Central memory CD8-positive, alpha-beta T cell (primary cell): ENCODE results near the gene TMED1.
"Not testable (repeated sequence)": the region's sequence is repeated elsewhere in the genome, so short reads cannot be mapped to it uniquely, and the experiment has no call there.

Experiments used
- ATAC-seq: fragments of 150-1000 bp; cut with Tn5 transposase; replicated peaks from 2 replicates; pipeline ENCODE4 v1.10.0; 2022; ENCODE audit warnings: mild to moderate bottlenecking, moderate FRiP score, moderate number of reproducible peaks; ENCODE audit not compliant: poor library complexity, severe bottlenecking; ENCODE audit errors: extremely low read depth
- DNase-seq, 2 donors: peaks; one replicate each; pipeline ENCODE4 v3.0.0; 2021; ENCODE audit warnings: low spot score in 2 of 2
- H3K27ac Mint-ChIP-seq: one replicate; pipeline ENCODE4 v1.8.0; 2022; ENCODE audit warnings: low read depth, mild to moderate bottlenecking, moderate library complexity, mixed read lengths
- H3K27me3 Mint-ChIP-seq: one replicate; pipeline ENCODE4 v1.8.0; 2022; ENCODE audit warnings: mixed read lengths
- H3K36me3 Mint-ChIP-seq: one replicate; pipeline ENCODE4 v1.8.0; 2022; ENCODE audit warnings: mild to moderate bottlenecking, moderate library complexity, mixed read lengths; ENCODE audit not compliant: insufficient read depth
- H3K4me1 Mint-ChIP-seq: one replicate; pipeline ENCODE4 v1.8.0; 2022; ENCODE audit warnings: mixed read lengths
- H3K4me3 Mint-ChIP-seq: one replicate; pipeline ENCODE4 v1.8.0; 2022; ENCODE audit warnings: mild to moderate bottlenecking, moderate library complexity, mixed read lengths
- H3K9me3 Mint-ChIP-seq: one replicate; pipeline ENCODE4 v1.8.0; 2022; ENCODE audit warnings: mixed read lengths

The TMED1 gene

DNA sequence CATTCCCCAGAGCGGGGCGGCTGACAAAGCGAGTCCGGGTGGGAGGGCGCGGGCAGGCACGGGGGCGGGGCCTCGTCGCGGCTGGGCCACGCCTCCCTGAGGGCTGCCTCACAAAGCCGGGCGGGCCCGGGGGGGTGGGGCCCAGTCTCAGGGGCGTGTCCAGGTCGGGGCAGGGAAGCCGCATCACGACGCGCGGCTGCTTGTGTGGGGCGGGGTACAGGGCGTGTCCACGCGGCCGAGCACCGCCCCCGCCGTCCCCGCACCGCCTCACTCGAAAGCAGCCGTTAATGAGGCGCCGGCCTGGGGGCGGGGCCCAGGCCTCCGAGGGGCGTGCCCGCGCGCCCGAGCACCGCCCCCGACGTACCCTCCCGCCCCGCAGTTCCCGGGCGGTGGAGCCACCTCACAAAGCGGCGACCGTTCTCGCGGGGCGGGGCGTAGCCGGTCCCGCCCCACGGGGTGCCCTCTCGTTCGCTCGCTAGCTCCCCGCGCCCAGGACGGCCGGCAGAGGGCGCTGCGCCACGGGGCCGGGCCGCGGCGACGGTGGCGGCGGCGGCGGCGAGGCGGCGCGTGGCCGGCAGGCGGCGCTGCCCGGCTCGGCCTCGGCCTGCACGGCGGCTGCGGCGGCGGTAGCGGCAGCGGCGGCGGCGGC lies 35.1 kb upstream of the TMED1 start, which contains the start of gene CARM1:
Gene CARM1 (plus strand): TSS at position 599 of the 649 bp plus-strand sequence. CDS start 150 bp downstream, outside the sequence.
- H3K9me3 Mint-ChIP-seq, result no peaks in the 10 kb centered on the region
- DNase-seq, result peak; percentile 96 to 99
- H3K4me1 Mint-ChIP-seq, result peaks cover 14% of the 10 kb centered on the region
- H3K27me3 Mint-ChIP-seq, result no peaks in the 10 kb centered on the region
- H3K36me3 Mint-ChIP-seq, result peaks cover 11% of the 10 kb centered on the region
- H3K4me3 Mint-ChIP-seq, result peak within 1 kb of the TSS; percentile 81
- peak; percentile 85 for ATAC-seq
- peak within 1 kb of the TSS; percentile 88 for H3K27ac Mint-ChIP-seq

DNA sequence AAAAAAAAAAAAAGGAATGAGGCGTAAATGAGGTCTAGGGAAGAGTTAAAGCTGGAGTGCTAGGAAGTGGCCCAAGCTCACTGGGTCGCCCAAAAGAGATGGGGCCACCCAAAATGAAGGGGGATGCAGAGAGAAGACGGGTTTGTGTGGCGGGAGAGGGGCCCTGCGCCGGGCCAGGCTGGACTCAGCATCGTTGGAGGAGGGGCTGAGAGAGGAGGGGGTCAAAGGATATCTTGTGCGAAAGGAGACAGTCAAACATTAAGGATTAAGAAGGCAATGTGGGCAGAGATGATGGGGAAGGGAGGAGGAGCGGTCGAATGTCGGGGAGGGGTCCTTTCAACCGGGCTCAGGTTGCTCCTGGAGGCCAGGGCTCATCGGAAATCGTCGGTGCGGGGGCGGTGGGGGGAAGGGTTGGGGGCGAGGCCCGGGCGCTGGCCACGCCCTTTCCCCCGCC lies 34.5 kb upstream of the TMED1 start:
- no peak for ATAC-seq
- peaks cover 11% of the 10 kb centered on the region for H3K36me3 Mint-ChIP-seq
- H3K4me3 Mint-ChIP-seq, result peak overlapping the region; percentile 70
- H3K27ac Mint-ChIP-seq, result peak overlapping the region; percentile 88
- no peaks in the 10 kb centered on the region for H3K9me3 Mint-ChIP-seq
- no peaks in the 10 kb centered on the region for H3K27me3 Mint-ChIP-seq
- H3K4me1 Mint-ChIP-seq, result peaks cover 14% of the 10 kb centered on the region
- no peak for DNase-seq

DNA sequence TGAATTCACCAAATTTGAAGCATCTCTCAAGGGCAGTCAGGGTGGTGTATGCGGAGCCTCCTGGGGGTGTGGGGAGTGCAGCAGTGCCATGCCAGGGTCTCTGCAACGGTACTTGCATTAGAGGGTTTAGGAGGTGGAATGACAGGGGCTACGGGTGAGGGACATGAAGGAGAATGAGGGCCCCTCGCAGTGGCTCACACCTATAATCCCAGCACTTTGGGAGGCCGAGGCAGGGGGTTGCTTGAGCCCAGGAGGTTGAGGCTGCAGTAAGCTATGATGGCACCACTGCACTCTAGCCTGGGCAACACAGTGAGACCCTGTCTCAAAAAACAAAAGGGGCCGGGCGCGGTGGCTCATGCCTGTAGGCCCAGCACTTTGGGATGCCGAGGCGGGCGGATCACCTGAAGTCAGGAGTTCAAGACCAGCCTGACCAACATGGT lies 33.9 kb upstream of the TMED1 start:
- H3K27me3 Mint-ChIP-seq, H3K9me3 Mint-ChIP-seq, ATAC-seq, DNase-seq: not testable (repeated sequence)
- Mint-ChIP-seq H3K4me1 (peaks cover 14% of the 10 kb centered on the region), H3K36me3 (peaks cover 11% of the 10 kb centered on the region), H3K27ac (peak overlapping the region; percentile 88), H3K4me3 (peak overlapping the region; percentile 70)

GRCh38 chr19:10868872-10869547 lies 33.0 kb upstream of the TMED1 start:
- H3K27ac Mint-ChIP-seq, result peak overlapping the region; percentile 88

GRCh38 chr19:10866495-10866894 lies 30.5 kb upstream of the TMED1 start:
- no peaks in the 10 kb centered on the region for H3K27me3 Mint-ChIP-seq
- H3K27ac Mint-ChIP-seq, result no peak overlapping the region
- no peak for ATAC-seq

More at GRCh38 chr19:10868872-10869547, 33.0 kb upstream of the TMED1 start:
- peaks cover 11% of the 10 kb centered on the region for H3K36me3 Mint-ChIP-seq
- H3K27me3 Mint-ChIP-seq, result no peaks in the 10 kb centered on the region
- peaks cover 22% of the 10 kb centered on the region for H3K4me1 Mint-ChIP-seq
- no peak for DNase-seq
- H3K9me3 Mint-ChIP-seq, result no peaks in the 10 kb centered on the region
- H3K4me3 Mint-ChIP-seq, result peak overlapping the region; percentile 21
- ATAC-seq, result no peak

GRCh38 chr19:10864538-10864899 lies 28.5 kb upstream of the TMED1 start:
- peak; percentile 81 for ATAC-seq
- Mint-ChIP-seq H3K4me3 (no peak overlapping the region), H3K36me3 (no peaks in the 10 kb centered on the region), H3K27me3 (no peaks in the 10 kb centered on the region), H3K4me1 (peaks cover 15% of the 10 kb centered on the region), H3K27ac (peak overlapping the region; percentile 5), H3K9me3 (no peaks in the 10 kb centered on the region)
- DNase-seq, result peak; percentile 55 to 72

More at GRCh38 chr19:10866495-10866894, 30.5 kb upstream of the TMED1 start:
- H3K4me1 Mint-ChIP-seq, result peaks cover 22% of the 10 kb centered on the region
- H3K36me3 Mint-ChIP-seq, result no peaks in the 10 kb centered on the region
- no peak overlapping the region for H3K4me3 Mint-ChIP-seq
- no peak for DNase-seq
- no peaks in the 10 kb centered on the region for H3K9me3 Mint-ChIP-seq

DNA sequence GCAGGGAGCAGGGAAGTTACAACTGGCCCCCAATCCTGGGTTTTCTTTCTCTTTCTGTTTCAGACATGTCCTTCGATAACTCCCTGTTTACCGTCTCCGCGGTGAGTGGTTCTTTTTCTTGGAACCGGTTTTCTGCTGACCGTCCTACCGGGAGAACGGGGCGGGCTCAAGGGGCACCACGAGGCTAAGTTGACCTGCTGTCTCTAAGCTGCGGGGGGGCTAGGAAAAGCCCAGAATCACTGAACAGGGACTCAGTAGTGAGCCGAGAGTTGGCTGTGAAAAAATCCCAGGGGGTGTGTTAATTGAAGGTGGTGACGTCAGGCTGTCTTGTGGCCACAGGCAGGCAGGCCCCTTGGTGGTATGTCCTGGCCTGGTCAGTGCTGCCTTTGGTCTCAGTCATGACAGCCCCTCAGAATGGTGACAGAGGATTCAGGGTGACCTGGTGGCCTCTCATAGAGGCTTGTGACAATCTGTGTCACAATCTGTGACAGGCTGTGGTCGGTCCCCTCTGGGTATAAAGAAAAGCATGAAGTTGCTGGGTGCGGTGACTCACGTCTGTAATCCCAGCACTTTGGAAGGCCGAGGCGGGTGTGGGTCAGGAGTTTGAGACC lies 27.2 kb upstream of the TMED1 start:
- ATAC-seq, result no peak
- no peaks in the 10 kb centered on the region for H3K27me3 Mint-ChIP-seq
- H3K9me3 Mint-ChIP-seq, result no peaks in the 10 kb centered on the region
- H3K27ac Mint-ChIP-seq, result no peak overlapping the region
- H3K4me3 Mint-ChIP-seq, result peak overlapping the region; percentile 39
- no peak for DNase-seq
- H3K36me3 Mint-ChIP-seq, result peaks cover 3% of the 10 kb centered on the region
- H3K4me1 Mint-ChIP-seq, result peaks cover 18% of the 10 kb centered on the region

- peak overlapping the region; percentile 39 for H3K4me3 Mint-ChIP-seq
- no peaks in the 10 kb centered on the region for H3K9me3 Mint-ChIP-seq
- H3K4me1 Mint-ChIP-seq, result peaks cover 20% of the 10 kb centered on the region
- ATAC-seq, result no peak
- H3K36me3 Mint-ChIP-seq, result peaks cover 3% of the 10 kb centered on the region
- no peaks in the 10 kb centered on the region for H3K27me3 Mint-ChIP-seq
- H3K27ac Mint-ChIP-seq, result no peak overlapping the region
- no peak for DNase-seq
These were observed 26.6 kb upstream of the TMED1 start for GRCh38 chr19:10862561-10863106.

- H3K4me3 Mint-ChIP-seq, result no peak overlapping the region
- no peak overlapping the region for H3K27ac Mint-ChIP-seq
- H3K4me1 Mint-ChIP-seq, result peaks cover 20% of the 10 kb centered on the region
- no peak for ATAC-seq
- no peak for DNase-seq
- no peaks in the 10 kb centered on the region for H3K9me3 Mint-ChIP-seq
- H3K27me3 Mint-ChIP-seq, result no peaks in the 10 kb centered on the region
- peaks cover 3% of the 10 kb centered on the region for H3K36me3 Mint-ChIP-seq
These were observed 25.2 kb upstream of the TMED1 start for GRCh38 chr19:10861103-10861651.

GRCh38 chr19:10858204-10858828 lies 22.3 kb upstream of the TMED1 start:
- no peak for ATAC-seq
- DNase-seq, result no peak
- no peaks in the 10 kb centered on the region for H3K9me3 Mint-ChIP-seq
- no peak overlapping the region for H3K27ac Mint-ChIP-seq
- no peaks in the 10 kb centered on the region for H3K27me3 Mint-ChIP-seq
- no peak overlapping the region for H3K4me3 Mint-ChIP-seq
- peaks cover 11% of the 10 kb centered on the region for H3K4me1 Mint-ChIP-seq
- H3K36me3 Mint-ChIP-seq, result peaks cover 3% of the 10 kb centered on the region

DNA sequence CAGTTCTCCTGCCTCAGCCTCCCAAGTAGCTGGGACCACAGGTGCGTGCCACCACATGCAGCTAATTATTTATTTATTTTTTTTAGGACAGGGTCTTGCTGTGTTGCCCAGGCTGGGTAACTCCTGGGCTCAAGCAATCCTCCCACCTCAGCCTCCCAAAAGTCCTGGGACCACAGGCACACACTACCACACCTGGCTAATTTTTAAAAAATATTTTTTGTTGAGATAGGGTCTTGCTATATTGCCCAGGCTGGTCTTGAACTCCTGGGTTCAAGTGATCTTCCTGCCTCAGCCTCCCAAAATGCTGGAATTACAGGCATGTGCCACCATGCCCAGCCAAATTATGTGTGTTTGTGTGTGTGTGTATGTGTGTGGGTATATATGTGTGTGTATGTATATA lies 20.9 kb upstream of the TMED1 start:
- H3K27ac Mint-ChIP-seq, DNase-seq, H3K4me1 Mint-ChIP-seq, H3K4me3 Mint-ChIP-seq, H3K9me3 Mint-ChIP-seq, H3K27me3 Mint-ChIP-seq, H3K36me3 Mint-ChIP-seq, ATAC-seq: not testable (repeated sequence)

DNA sequence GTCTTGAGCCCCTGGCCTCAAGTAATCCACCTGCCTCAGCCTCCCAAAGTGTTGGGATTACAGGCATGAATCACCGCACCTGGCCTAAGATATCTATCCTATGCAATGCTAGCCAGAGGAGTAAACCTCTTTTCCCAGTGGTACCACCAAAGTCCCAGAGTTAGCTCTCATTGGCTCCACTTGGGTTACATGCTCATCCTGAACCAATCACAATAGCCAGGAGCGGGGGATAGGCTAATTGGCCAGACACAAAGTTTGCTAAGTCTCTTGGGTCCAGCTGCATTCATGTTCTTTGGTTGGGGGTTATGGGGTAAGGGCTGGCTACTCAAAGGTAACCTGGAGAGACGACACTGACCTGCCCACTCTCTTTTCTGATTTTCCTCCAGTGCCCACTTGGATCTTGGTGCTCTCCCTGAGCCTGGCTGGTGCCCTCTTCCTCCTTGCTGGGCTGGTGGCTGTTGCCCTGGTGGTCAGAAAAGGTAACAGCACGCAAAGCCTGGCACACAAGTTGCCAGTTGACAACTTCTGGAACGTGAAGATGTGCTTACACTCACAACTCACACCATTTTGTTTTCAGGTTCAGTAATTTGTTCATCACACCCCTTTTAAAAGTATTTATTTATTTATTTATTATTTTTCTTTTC lies 20.0 kb upstream of the TMED1 start:
- DNase-seq, result no peak
- Mint-ChIP-seq H3K27ac (no peak overlapping the region), H3K4me3 (no peak overlapping the region), H3K27me3 (no peaks in the 10 kb centered on the region), H3K4me1 (peaks cover 5% of the 10 kb centered on the region), H3K9me3 (no peaks in the 10 kb centered on the region), H3K36me3 (peaks cover 3% of the 10 kb centered on the region)
- no peak for ATAC-seq
